ENCODE measurements around the gene VPS45. TPM values are rescaled to one million over a fixed set of nuclear protein-coding genes. Genes with fewer than 3 reads are reported as not detected.

VPS45 gene
- total RNA-seq, 1 experiment from 2014 or later, result 47.8 TPM

GRCh38 chr1:150061632-150062101 lies 5.9 kb upstream of the VPS45 start:
- ChIA-PET CTCF (no interaction called here), POLR2A (ENCODE audit: unreplicated experiment) (no interaction called here)
- DNase-seq (peak; percentile 94), ATAC-seq (peak; percentile 93)
- Histone ChIP-seq H3K36me3 (ENCODE audit: low read depth, low read length) (no peaks in the 10 kb centered on the region), H3K27me3 (ENCODE audit: low read length) (no peaks in the 10 kb centered on the region), H3K9me3 (ENCODE audit: low read length) (no peaks in the 10 kb centered on the region), H3K79me2 (ENCODE audit: low read length) (peaks cover 15% of the 10 kb centered on the region), H3K4me2 (ENCODE audit: low read length) (peak overlapping the region; percentile 24), H3K9me2 (replicated peaks; ENCODE audit: low read length) (no peaks in the 10 kb centered on the region), H3K4me1 (ENCODE audit: insufficient read depth, low read length) (peaks cover 28% of the 10 kb centered on the region), H3K27ac (ENCODE audit: low read length) (peak overlapping the region; percentile 48), H3K9ac (ENCODE audit: low read length) (no peak overlapping the region), H4K20me1 (ENCODE audit: low read length) (no peaks in the 10 kb centered on the region), H3K4me3 (ENCODE audit: low read length) (no peak overlapping the region), H3F3A (ENCODE audit: low read length, unreplicated experiment) (peaks cover 4% of the 10 kb centered on the region), H2AFZ (ENCODE audit: low read length) (no peak overlapping the region)
- intact Hi-C loops (cut with micrococcal nuclease), result no loop called here
- BruUV-seq (replicated peaks), result no TSS peak
- no peak for TF ChIP-seq CTCF (conservative IDR thresholded peaks at IDR 0.05; ENCODE audit: low read depth, low read length)
- no peak for TF ChIP-seq EZH2 (IDR thresholded peaks at IDR 0.05; ENCODE audit: low read length, unreplicated experiment)
- TF ChIP-seq EZH2phosphoT487 (IDR thresholded peaks at IDR 0.05; ENCODE audit: borderline replicate concordance, low read length), result no peak

- ChIA-PET POLR2A (ENCODE audit: unreplicated experiment) (no interaction called here), CTCF (no interaction called here)
- DNase-seq (no peak), ATAC-seq (no peak)
- Histone ChIP-seq H3K9me2 (replicated peaks; ENCODE audit: low read length) (no peaks in the 10 kb centered on the region), H2AFZ (ENCODE audit: low read length) (no peak overlapping the region), H3K4me3 (ENCODE audit: low read length) (no peak overlapping the region), H3K36me3 (ENCODE audit: low read depth, low read length) (no peaks in the 10 kb centered on the region), H3K79me2 (ENCODE audit: low read length) (peaks cover 17% of the 10 kb centered on the region), H3K4me1 (ENCODE audit: insufficient read depth, low read length) (peaks cover 28% of the 10 kb centered on the region), H3K27me3 (ENCODE audit: low read length) (no peaks in the 10 kb centered on the region), H3F3A (ENCODE audit: low read length, unreplicated experiment) (peaks cover 4% of the 10 kb centered on the region), H3K9ac (ENCODE audit: low read length) (no peak overlapping the region), H3K4me2 (ENCODE audit: low read length) (peak overlapping the region; percentile 17), H3K9me3 (ENCODE audit: low read length) (no peaks in the 10 kb centered on the region), H4K20me1 (ENCODE audit: low read length) (no peaks in the 10 kb centered on the region), H3K27ac (ENCODE audit: low read length) (peak overlapping the region; percentile 48)
- TF ChIP-seq EZH2phosphoT487 (IDR thresholded peaks at IDR 0.05; ENCODE audit: borderline replicate concordance, low read length) (no peak), EZH2 (IDR thresholded peaks at IDR 0.05; ENCODE audit: low read length, unreplicated experiment) (no peak), CTCF (conservative IDR thresholded peaks at IDR 0.05; ENCODE audit: low read depth, low read length) (no peak)
- no TSS peak for BruUV-seq (replicated peaks)
- intact Hi-C loops (cut with micrococcal nuclease), result no loop called here
These were observed 5.5 kb upstream of the VPS45 start for GRCh38 chr1:150062113-150062512.

- ATAC-seq (no peak), DNase-seq (peak; percentile 52)
- H3K79me2 ChIP-seq (ENCODE audit: low read length), result peaks cover 40% of the 10 kb centered on the region
- H3K9ac ChIP-seq (ENCODE audit: low read length), result peak overlapping the region; percentile 87; the same call in 1 of the 2 replicates
- no peaks in the 10 kb centered on the region for H4K20me1 ChIP-seq (ENCODE audit: low read length)
- ChIA-PET CTCF (interaction anchor here (0.5 kb wide), 2 partner anchors 100 to 122 kb away, joined by 3 to 5 read pairs; no protein-coding TSS in a partner anchor), POLR2A (ENCODE audit: unreplicated experiment) (no interaction called here)
- no TSS peak for BruUV-seq (replicated peaks)
- H3K9me2 ChIP-seq (replicated peaks; ENCODE audit: low read length), result no peaks in the 10 kb centered on the region
- no peaks in the 10 kb centered on the region for H3K36me3 ChIP-seq (ENCODE audit: low read depth, low read length)
- intact Hi-C loops (cut with micrococcal nuclease), result no loop called here
- H3K9me3 ChIP-seq (ENCODE audit: low read length), result no peaks in the 10 kb centered on the region
- H3K27me3 ChIP-seq (ENCODE audit: low read length), result no peaks in the 10 kb centered on the region
- no peak overlapping the region for H2AFZ ChIP-seq (ENCODE audit: low read length)
- peaks cover 4% of the 10 kb centered on the region for H3F3A ChIP-seq (ENCODE audit: low read length, unreplicated experiment)
- TF ChIP-seq EZH2 (IDR thresholded peaks at IDR 0.05; ENCODE audit: low read length, unreplicated experiment) (no peak), EZH2phosphoT487 (IDR thresholded peaks at IDR 0.05; ENCODE audit: borderline replicate concordance, low read length) (no peak), CTCF (conservative IDR thresholded peaks at IDR 0.05; ENCODE audit: low read depth, low read length) (no peak)
- H3K4me2 ChIP-seq (ENCODE audit: low read length), result peak overlapping the region; percentile 90
- H3K4me3 ChIP-seq (ENCODE audit: low read length), result peak overlapping the region; percentile 87
- H3K27ac ChIP-seq (ENCODE audit: low read length), result peak overlapping the region; percentile 3; the same call in 1 of the 2 replicates
- H3K4me1 ChIP-seq (ENCODE audit: insufficient read depth, low read length), result peaks cover 34% of the 10 kb centered on the region
These were observed 2.2 kb upstream of the VPS45 start for GRCh38 chr1:150065184-150065871.

Data from PC-3 (cell line).